AG08395 (cell line): ENCODE measurements around the gene YJEFN3.

ENCODE experiments used
- DNase-seq: peaks from one replicate; pipeline ENCODE4 v3.0.0; 2012; ENCODE audit warnings: mixed read lengths, low spot score

YJEFN3 gene

GRCh38 chr19:19554074-19555023, 25.6 kb downstream of the YJEFN3 start:
- peak; percentile 74 for DNase-seq

GRCh38 chr19:19558055-19558454, 29.3 kb downstream of the YJEFN3 start:
- DNase-seq, result no peak

- DNase-seq, result no peak
These were observed 29.9 kb downstream of the YJEFN3 start for GRCh38 chr19:19558636-19559035.

DNA sequence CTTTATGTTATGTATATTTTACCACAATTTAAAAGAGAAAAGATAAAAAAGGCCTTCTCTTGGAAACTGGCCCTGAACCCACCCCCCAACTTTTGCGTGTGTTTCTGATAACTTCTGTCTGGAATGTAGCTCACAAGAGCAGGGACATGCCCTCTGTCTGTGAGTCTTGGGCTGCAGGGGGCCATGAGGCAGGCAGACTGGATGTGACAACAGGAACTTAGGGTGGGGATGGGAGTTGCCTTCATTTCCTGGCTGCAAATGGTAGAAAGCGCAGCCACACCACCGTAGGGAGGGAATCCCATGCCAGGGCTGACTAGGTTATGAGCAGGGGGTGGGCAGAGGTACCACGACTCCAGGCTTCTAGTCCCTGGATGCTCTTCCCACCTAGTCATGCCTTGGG, 31.2 kb downstream of the YJEFN3 start:
- DNase-seq, result no peak

DNA sequence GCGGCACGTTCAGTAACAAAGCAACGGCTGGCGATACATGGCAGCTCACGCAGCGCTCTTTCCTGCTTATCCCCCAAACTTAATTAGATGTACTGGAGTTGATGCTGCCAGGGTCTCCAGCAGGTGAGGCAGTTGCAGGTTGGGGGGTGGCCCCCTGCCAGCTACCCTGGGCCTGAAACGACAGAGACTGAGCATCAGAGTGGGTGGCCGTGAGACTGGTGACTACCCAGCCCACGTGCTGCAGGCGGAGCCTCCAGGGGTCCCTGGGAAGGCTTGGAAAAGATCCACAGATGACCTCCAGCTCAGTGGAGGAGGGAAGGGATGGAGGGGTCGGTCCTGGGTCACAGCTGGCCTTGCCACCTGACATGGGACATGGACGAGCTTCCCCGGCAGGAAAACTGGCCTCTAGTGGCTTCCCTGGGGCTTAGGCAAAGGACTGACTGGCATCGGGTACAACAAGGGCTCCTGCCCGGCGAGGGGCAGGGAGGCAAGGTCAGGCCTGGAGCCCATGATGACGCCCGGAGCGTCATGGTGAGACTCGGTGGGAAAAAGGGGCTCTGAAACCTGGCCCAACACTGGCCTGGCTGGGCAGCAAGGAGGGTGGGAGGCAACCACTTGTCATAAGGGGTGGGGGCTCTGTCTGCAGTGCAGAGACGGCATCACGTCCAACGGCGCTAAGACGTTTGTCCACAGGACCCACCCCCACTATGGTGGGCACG, 33.4 kb downstream of the YJEFN3 start:
- no peak for DNase-seq

DNA sequence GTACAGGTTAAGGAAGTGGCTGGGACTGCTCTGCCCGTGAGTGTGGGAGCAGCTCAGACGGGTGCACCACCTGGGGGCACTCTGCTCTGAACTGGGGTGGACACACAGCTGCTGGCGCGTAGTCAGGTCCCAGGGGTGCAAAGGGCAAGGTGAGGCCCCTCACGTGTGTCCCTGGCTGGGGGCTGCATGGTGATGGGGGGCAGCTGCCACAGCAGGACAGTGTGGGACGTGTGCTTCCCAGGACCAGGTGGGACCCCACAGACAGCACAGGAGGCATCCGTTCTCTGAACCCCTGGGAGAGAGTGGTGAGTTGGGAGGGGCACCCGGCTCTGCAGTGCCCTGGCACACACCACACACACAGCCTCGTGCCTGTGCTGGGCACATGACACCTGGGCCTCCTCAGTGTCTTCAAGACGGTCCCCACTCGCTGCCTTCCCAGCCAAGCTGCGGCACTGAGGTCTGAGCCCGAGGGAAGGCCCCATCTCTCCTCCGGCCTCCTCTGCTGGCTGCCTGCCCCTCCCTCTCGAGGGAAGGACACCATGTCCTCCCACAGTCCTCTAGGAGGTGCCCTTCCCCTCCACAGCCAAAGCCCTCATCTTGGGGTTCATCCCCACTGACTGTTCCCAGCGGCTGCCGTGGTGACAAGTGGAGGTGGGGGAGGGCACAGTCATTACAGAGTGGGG, 34.1 kb downstream of the YJEFN3 start:
- DNase-seq, result no peak

GRCh38 chr19:19563348-19563848, 34.7 kb downstream of the YJEFN3 start:
- no peak for DNase-seq

GRCh38 chr19:19566306-19566705, 37.6 kb downstream of the YJEFN3 start:
- DNase-seq, result no peak

- DNase-seq, result no peak
These were observed 38.7 kb downstream of the YJEFN3 start for GRCh38 chr19:19567391-19567790.

DNA sequence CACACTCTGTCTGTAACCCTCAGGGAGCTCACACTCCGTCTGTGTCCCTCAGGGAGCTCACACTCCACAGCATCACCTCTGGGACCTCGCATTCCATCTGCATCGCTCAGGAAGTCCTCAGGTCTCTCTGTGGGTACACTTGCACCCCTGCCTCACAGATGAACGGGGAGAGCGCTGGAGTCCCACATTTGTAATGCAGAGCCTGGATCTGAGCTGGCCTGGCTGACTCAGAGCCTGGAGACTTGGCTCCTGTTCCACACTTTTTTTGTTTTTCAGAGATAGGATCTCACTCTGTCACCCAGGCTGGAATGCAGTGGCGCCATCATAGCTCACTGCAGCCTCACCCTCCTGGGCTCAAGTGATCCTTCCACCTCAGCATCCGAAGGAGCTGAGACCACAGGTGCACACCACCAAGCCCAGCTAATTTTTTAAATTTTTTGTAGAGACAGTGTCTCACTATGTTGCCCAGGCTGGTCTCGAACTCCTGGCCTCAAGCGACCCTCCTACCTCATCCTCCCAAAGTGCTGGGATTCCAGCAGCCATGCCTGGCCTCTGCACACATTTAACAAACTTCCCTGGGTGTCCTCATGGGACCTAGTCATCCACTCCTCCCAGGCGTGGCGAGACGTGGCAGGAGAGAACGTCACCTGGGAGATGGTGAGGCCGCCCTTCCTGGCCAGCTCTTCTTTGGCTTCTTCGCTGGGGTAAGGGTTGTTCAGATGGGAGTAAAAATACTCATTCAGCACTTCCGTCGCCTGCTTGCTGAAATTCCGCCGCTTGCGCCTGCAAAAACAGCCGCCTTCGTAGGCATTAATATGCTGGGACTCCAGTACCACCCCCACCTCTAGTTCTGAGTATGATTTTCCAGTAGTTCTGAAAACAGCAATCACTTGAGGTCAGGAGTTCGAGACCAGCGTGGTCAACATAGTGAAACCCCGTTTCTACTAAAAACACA, 40.4 kb downstream of the YJEFN3 start:
- DNase-seq, result peak; percentile 80

GRCh38 chr19:19570571-19570970, 41.9 kb downstream of the YJEFN3 start:
- no peak for DNase-seq

- no peak for DNase-seq
These were observed 42.5 kb downstream of the YJEFN3 start for GRCh38 chr19:19571071-19571786.

DNA sequence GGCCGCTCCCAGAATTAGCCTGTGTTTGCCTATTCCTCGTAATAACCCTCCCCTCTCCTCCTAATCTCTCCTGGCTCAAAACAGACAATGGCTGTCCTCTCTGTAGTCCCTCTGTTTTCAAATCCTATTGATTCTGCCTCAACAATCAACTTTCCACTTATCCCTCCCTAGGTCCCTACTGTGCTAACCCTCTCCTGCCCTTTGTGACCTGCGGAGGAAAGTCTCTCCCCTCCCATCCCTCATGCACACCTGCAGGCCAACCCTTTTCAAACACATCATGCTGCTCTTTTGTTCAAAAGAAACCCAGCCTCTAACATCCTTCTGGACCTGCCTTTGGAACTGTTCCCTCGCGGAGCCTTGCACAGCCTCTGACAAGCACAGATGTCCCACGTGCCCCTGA, 46.7 kb downstream of the YJEFN3 start:
- no peak for DNase-seq

DNA sequence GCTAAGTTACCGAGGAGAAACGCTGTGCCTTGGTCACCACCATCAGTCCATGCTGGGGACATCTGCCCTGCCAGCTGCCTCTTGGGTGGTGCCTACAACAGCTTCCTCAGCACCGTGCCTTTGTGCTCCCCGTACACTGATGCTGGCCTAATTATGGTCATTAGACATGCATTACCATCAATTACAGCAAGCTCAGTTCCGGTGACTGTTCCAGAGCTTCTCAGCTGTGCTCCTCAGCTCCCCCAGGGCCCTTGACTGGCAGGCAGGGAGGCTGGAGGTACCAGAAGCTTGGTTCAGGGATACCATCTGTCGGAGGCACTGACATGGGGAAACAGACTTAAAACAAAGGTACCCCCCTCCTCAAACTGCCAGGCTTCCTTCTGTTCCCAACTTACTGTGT, 49.5 kb downstream of the YJEFN3 start:
- no peak for DNase-seq

DNA sequence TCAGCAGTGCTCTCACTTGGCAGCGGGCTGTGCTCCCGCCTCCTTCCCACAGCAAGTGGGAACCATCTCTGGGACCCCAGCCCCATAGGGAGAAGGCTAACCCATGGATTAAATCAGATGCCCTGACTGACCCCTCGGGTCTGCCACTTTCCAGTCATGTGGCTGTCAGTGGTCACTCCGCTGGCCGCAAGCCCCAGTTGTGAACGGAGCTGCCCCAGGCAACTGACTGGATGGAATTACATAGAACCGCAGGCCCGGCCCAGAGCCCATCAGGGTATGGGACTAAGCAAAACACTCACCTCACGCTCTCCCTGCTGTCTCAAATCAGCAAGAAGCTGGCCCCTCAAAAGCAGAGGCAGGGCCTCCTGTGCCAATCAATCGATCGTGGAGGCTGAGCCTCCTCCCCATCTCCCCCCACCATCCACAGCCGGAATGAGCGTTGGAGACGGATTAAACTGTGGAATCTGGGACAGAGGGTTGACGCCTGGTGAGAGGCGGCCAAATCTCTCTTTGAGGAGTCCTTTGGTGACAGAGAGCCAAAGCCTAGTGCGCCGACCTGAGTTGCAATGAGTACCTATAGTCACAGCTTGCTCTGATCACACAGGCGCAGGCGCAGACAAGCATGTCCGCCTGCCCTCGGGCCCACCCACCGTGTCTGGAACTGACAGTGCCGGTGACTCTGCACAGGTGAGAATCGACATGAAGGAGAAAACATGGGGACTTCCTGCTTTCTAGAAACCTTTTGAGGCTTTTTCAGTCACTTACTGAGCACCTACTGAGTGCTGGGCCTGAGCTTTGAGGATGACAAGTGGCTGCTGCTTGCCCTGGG, 51.0 kb downstream of the YJEFN3 start:
- DNase-seq, result no peak

DNA sequence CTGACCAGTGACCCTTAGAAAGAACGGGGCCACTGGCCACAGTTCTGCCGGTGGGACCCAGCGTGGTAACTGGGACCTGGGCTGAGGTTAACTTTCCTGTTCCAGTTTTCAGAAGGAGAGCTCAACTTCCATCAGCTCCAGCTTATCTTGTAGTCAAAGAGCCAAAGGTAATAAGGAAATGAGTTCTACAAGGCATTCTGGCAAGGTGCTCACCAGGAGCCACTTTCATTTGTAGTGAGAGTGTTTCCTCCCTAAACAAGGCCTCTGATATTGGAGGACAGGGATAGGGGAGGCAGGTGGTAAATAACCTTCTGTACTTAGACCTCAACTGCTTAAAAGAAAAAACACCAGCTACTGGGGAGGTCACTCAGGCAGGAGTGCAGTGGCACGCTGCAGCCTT, 51.7 kb downstream of the YJEFN3 start:
- no peak for DNase-seq

- DNase-seq, result no peak
These were observed 52.7 kb downstream of the YJEFN3 start for GRCh38 chr19:19581391-19581790.

DNA sequence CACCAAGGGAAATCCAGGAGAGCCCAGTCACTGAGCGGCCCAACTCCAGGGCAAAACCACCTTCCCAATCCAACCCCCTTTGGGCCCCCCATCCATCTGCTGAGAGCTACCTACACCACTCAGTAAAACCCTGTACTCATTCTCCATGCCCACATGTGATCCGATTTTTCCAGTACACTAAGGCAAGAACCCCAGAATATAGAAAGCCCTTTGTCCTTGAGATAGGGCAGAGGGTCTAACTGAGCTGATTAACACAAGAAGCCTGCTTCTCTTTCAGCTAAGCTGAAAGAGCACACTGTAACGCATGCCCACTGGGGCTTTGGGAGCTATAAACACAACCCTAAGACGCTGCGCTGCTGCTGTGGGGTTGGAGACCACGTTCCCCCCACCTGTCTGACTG, 53.8 kb downstream of the YJEFN3 start:
- DNase-seq, result no peak

DNA sequence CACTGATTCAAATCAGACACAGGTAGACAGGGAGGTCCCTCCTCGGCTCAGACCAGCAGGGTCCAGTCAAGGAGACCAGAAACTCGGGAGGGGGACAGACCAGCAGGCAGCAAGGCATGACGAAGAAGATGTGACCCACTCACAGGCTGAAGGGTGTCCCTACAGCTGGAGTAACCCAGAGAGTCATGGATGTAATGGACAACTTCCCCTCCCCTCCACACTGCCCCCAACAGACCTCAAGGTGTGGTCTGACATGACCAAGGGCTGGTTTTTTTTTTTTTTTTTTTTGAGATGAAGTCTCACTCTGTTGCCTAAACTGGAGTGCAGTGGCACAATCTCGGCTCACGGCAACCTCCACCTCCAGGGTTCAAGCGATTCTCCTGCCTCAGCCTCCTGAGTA, 55.6 kb downstream of the YJEFN3 start:
- no peak for DNase-seq
